ENCODE measurements around the gene SGCA. TPM values are rescaled to one million over a fixed set of nuclear protein-coding genes. Genes with fewer than 3 reads are reported as not detected.

SGCA gene
- polyA plus RNA-seq, 4 donors, result 0.96 to 6.2 (median 5.0) TPM; not detected in 1

GRCh38 chr17:50180111-50180510, 14.3 kb downstream of the SGCA start:
- Histone ChIP-seq H3K9me3 (ENCODE audit: control insufficient read depth in 2 of 2, insufficient read depth in 1 of 2, low read depth in 1 of 2, low read length in 1 of 2) (no peaks in the 10 kb centered on the region), H3K4me1 (ENCODE audit: control insufficient read depth in 3 of 3, insufficient read depth in 2 of 3, low read depth in 1 of 3, low read length in 2 of 3) (peaks cover 0 to 29% (median 2%) of the 10 kb centered on the region in 3 donors), H3K27me3 (ENCODE audit: control insufficient read depth in 3 of 3, insufficient read depth in 3 of 3, low read length in 3 of 3) (no peaks in the 10 kb centered on the region), H3K36me3 (ENCODE audit: control insufficient read depth in 3 of 3, insufficient read depth in 2 of 3, low read depth in 1 of 3, low read length in 3 of 3) (peaks cover 0 to 5% (median 0%) of the 10 kb centered on the region in 3 donors), H3K27ac (ENCODE audit: low read depth in 1 of 3, low read length in 2 of 3) (no peak overlapping the region), H3K4me3 (ENCODE audit: low read depth in 1 of 3, low read length in 3 of 3) (no peak overlapping the region)
- FAIRE-seq, result no peak
- no peak for DNase-seq
- 89 to 95% (median 92%) methylated on average over 3 to 4 of the region's 4 CpGs for WGBS, 3 donors

- no peak for FAIRE-seq
- Histone ChIP-seq H3K4me1 (ENCODE audit: control insufficient read depth in 3 of 3, insufficient read depth in 2 of 3, low read depth in 1 of 3, low read length in 2 of 3) (peaks cover 0 to 24% (median 2%) of the 10 kb centered on the region in 3 donors), H3K9me3 (ENCODE audit: control insufficient read depth in 2 of 2, insufficient read depth in 1 of 2, low read depth in 1 of 2, low read length in 1 of 2) (no peaks in the 10 kb centered on the region), H3K4me3 (ENCODE audit: low read depth in 1 of 3, low read length in 3 of 3) (no peak overlapping the region), H3K27ac (ENCODE audit: low read depth in 1 of 3, low read length in 2 of 3) (no peak overlapping the region), H3K36me3 (ENCODE audit: control insufficient read depth in 3 of 3, insufficient read depth in 2 of 3, low read depth in 1 of 3, low read length in 3 of 3) (peaks cover 0 to 9% (median 0%) of the 10 kb centered on the region in 3 donors), H3K27me3 (ENCODE audit: control insufficient read depth in 3 of 3, insufficient read depth in 3 of 3, low read length in 3 of 3) (no peaks in the 10 kb centered on the region)
- DNase-seq, result no peak
- WGBS, 3 donors, result 86 to 89% (median 88%) methylated on average over 12 of the region's 12 CpGs
These were observed 14.8 kb downstream of the SGCA start for GRCh38 chr17:50180620-50181019.

GRCh38 chr17:50181144-50181543, 15.3 kb downstream of the SGCA start:
- Histone ChIP-seq H3K4me1 (ENCODE audit: control insufficient read depth in 3 of 3, insufficient read depth in 2 of 3, low read depth in 1 of 3, low read length in 2 of 3) (peaks cover 0 to 19% (median 2%) of the 10 kb centered on the region in 3 donors), H3K27ac (ENCODE audit: low read depth in 1 of 3, low read length in 2 of 3) (no peak overlapping the region), H3K4me3 (ENCODE audit: low read depth in 1 of 3, low read length in 3 of 3) (no peak overlapping the region), H3K36me3 (ENCODE audit: control insufficient read depth in 3 of 3, insufficient read depth in 2 of 3, low read depth in 1 of 3, low read length in 3 of 3) (peaks cover 0 to 14% (median 0%) of the 10 kb centered on the region in 3 donors), H3K9me3 (ENCODE audit: control insufficient read depth in 2 of 2, insufficient read depth in 1 of 2, low read depth in 1 of 2, low read length in 1 of 2) (no peaks in the 10 kb centered on the region), H3K27me3 (ENCODE audit: control insufficient read depth in 3 of 3, insufficient read depth in 3 of 3, low read length in 3 of 3) (no peaks in the 10 kb centered on the region)
- DNase-seq, result no peak
- 88 to 93% (median 89%) methylated on average over 13 of the region's 13 CpGs for WGBS, 3 donors
- no peak for FAIRE-seq

GRCh38 chr17:50181591-50182560, 16.1 kb downstream of the SGCA start:
- H3K4me3 ChIP-seq (ENCODE audit: low read depth in 1 of 3, low read length in 3 of 3), result no peak overlapping the region
- peaks cover 0 to 15% (median 2%) of the 10 kb centered on the region in 3 donors for H3K4me1 ChIP-seq (ENCODE audit: control insufficient read depth in 3 of 3, insufficient read depth in 2 of 3, low read depth in 1 of 3, low read length in 2 of 3)
- H3K36me3 ChIP-seq (ENCODE audit: control insufficient read depth in 3 of 3, insufficient read depth in 2 of 3, low read depth in 1 of 3, low read length in 3 of 3), result peaks cover 0 to 21% (median 0%) of the 10 kb centered on the region in 3 donors
- no peaks in the 10 kb centered on the region for H3K27me3 ChIP-seq (ENCODE audit: control insufficient read depth in 3 of 3, insufficient read depth in 3 of 3, low read length in 3 of 3)
- WGBS, 3 donors, result 74 to 87% (median 86%) methylated on average over 12 of the region's 12 CpGs
- no peak for FAIRE-seq
- H3K27ac ChIP-seq (ENCODE audit: low read depth in 1 of 3, low read length in 2 of 3), result no peak overlapping the region
- H3K9me3 ChIP-seq (ENCODE audit: control insufficient read depth in 2 of 2, insufficient read depth in 1 of 2, low read depth in 1 of 2, low read length in 1 of 2), result no peaks in the 10 kb centered on the region
- DNase-seq, result no peak

GRCh38 chr17:50182783-50183420, 17.1 kb downstream of the SGCA start:
- Histone ChIP-seq H3K9me3 (ENCODE audit: control insufficient read depth in 2 of 2, insufficient read depth in 1 of 2, low read depth in 1 of 2, low read length in 1 of 2) (no peaks in the 10 kb centered on the region), H3K27me3 (ENCODE audit: control insufficient read depth in 3 of 3, insufficient read depth in 3 of 3, low read length in 3 of 3) (no peaks in the 10 kb centered on the region), H3K4me1 (ENCODE audit: control insufficient read depth in 3 of 3, insufficient read depth in 2 of 3, low read depth in 1 of 3, low read length in 2 of 3) (peaks cover 0 to 9% (median 0%) of the 10 kb centered on the region in 3 donors), H3K4me3 (ENCODE audit: low read depth in 1 of 3, low read length in 3 of 3) (no peak overlapping the region), H3K36me3 (ENCODE audit: control insufficient read depth in 3 of 3, insufficient read depth in 2 of 3, low read depth in 1 of 3, low read length in 3 of 3) (peaks cover 0 to 32% (median 0%) of the 10 kb centered on the region in 3 donors), H3K27ac (ENCODE audit: low read depth in 1 of 3, low read length in 2 of 3) (peak overlapping the region in 1 of 3 donors; percentile 22)
- 82 to 95% (median 89%) methylated on average over 18 of the region's 18 CpGs for WGBS, 3 donors
- DNase-seq (no peak), FAIRE-seq (no peak)

GRCh38 chr17:50183421-50183994, 17.7 kb downstream of the SGCA start:
- H3K4me3 ChIP-seq (ENCODE audit: low read depth in 1 of 3, low read length in 3 of 3), result no peak overlapping the region
- FAIRE-seq (no peak), DNase-seq (peak in 1 of 2 donors; percentile 19)
- H3K4me1 ChIP-seq (ENCODE audit: control insufficient read depth in 3 of 3, insufficient read depth in 2 of 3, low read depth in 1 of 3, low read length in 2 of 3), result peaks cover 0 to 3% (median 0%) of the 10 kb centered on the region in 3 donors
- WGBS, 3 donors, result 62 to 76% (median 66%) methylated on average over 9 to 12 of the region's 12 CpGs
- peak overlapping the region in 2 of 3 donors; percentile 22 to 42 for H3K27ac ChIP-seq (ENCODE audit: low read depth in 1 of 3, low read length in 2 of 3)
- no peaks in the 10 kb centered on the region for H3K9me3 ChIP-seq (ENCODE audit: control insufficient read depth in 2 of 2, insufficient read depth in 1 of 2, low read depth in 1 of 2, low read length in 1 of 2)
- H3K36me3 ChIP-seq (ENCODE audit: control insufficient read depth in 3 of 3, insufficient read depth in 2 of 3, low read depth in 1 of 3, low read length in 3 of 3), result peaks cover 0 to 38% (median 0%) of the 10 kb centered on the region in 3 donors
- H3K27me3 ChIP-seq (ENCODE audit: control insufficient read depth in 3 of 3, insufficient read depth in 3 of 3, low read length in 3 of 3), result no peaks in the 10 kb centered on the region

GRCh38 chr17:50184064-50184463, 18.3 kb downstream of the SGCA start:
- no peak for FAIRE-seq
- Histone ChIP-seq H3K27ac (ENCODE audit: low read depth in 1 of 3, low read length in 2 of 3) (peak overlapping the region in 1 of 3 donors; percentile 42), H3K4me3 (ENCODE audit: low read depth in 1 of 3, low read length in 3 of 3) (no peak overlapping the region)

More at GRCh38 chr17:50184064-50184463, 18.3 kb downstream of the SGCA start:
- DNase-seq, result no peak
- Histone ChIP-seq H3K27me3 (ENCODE audit: control insufficient read depth in 3 of 3, insufficient read depth in 3 of 3, low read length in 3 of 3) (no peaks in the 10 kb centered on the region), H3K4me1 (ENCODE audit: control insufficient read depth in 3 of 3, insufficient read depth in 2 of 3, low read depth in 1 of 3, low read length in 2 of 3) (no peaks in the 10 kb centered on the region), H3K9me3 (ENCODE audit: control insufficient read depth in 2 of 2, insufficient read depth in 1 of 2, low read depth in 1 of 2, low read length in 1 of 2) (no peaks in the 10 kb centered on the region), H3K36me3 (ENCODE audit: control insufficient read depth in 3 of 3, insufficient read depth in 2 of 3, low read depth in 1 of 3, low read length in 3 of 3) (peaks cover 0 to 43% (median 0%) of the 10 kb centered on the region in 3 donors)
- 40 to 49% (median 47%) methylated on average over 7 to 8 of the region's 8 CpGs for WGBS, 3 donors

All from small intestine (tissue), 7 donors.